Measurements from ENCODE around the gene PAXIP1.

Gene PAXIP1

DNA sequence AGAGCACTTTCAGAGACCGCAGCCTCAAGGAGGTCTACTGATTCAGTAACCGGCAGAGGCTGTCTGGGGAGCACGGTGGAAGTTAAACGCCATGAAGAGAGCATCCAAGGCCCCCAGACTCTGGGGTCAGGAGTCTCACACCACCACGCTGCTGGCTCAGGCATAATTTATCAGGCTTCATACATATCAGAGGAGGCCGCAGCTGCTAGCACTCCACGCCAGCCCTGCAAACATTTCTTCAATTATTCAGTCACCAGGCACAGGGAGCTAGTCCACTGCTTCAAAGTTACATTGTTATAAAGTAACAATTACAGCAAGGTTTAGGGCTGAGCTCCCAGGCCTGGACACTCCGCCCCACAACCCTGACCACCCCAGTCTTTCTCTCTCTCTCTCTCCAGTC lies 97.8 kb downstream of the PAXIP1 start:
- CTCF ChIA-PET, result no interaction called here
- TF ChIP-seq SP2 (tag by site-specific recombination; IDR thresholded peaks at IDR 0.05), result no peak
- TF ChIP-seq KLF9 (tag by site-specific recombination; IDR thresholded peaks at IDR 0.05; ENCODE audit: low read depth), result no peak
- no peak for TF ChIP-seq KLF16 (tag by site-specific recombination; IDR thresholded peaks at IDR 0.05)
- TF ChIP-seq ZNF19 (tag by site-specific recombination; IDR thresholded peaks at IDR 0.05; ENCODE audit: low read depth), result no peak
- no peak for TF ChIP-seq ZNF785 (tag by site-specific recombination; IDR thresholded peaks at IDR 0.05)
- TF ChIP-seq ZNF366 (tag by site-specific recombination; conservative IDR thresholded peaks at IDR 0.05), result no peak
- TF ChIP-seq, protein P1, sequence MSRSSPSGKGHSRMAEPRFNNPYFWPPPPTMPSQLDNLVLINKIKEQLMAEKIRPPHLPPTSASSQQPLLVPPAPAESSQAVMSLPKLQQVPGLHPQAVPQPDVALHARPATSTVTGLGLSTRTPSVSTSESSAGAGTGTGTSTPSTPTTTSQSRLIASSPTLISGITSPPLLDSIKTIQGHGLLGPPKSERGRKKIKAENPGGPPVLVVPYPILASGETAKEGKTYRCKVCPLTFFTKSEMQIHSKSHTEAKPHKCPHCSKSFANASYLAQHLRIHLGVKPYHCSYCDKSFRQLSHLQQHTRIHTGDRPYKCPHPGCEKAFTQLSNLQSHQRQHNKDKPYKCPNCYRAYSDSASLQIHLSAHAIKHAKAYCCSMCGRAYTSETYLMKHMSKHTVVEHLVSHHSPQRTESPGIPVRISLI (tag by site-specific recombination; IDR thresholded peaks at IDR 0.05), result no peak
- Histone ChIP-seq H3K9me3 (ENCODE audit: control insufficient read depth, insufficient read depth, low read depth, low read length) (no peaks in the 10 kb centered on the region), H3K4me1 (ENCODE audit: control insufficient read depth, insufficient read depth, low read length) (no peaks in the 10 kb centered on the region), H3K27ac (ENCODE audit: extremely low read depth, low read depth, low read length) (no peak overlapping the region), H3K36me3 (ENCODE audit: control insufficient read depth in 2 of 2, insufficient read depth in 1 of 2, low read length in 2 of 2) (no peaks in the 10 kb centered on the region), H3K4me3 (ENCODE audit: low read depth, low read length) (no peak overlapping the region)
- POLR2A ChIA-PET, result no interaction called here

DNA sequence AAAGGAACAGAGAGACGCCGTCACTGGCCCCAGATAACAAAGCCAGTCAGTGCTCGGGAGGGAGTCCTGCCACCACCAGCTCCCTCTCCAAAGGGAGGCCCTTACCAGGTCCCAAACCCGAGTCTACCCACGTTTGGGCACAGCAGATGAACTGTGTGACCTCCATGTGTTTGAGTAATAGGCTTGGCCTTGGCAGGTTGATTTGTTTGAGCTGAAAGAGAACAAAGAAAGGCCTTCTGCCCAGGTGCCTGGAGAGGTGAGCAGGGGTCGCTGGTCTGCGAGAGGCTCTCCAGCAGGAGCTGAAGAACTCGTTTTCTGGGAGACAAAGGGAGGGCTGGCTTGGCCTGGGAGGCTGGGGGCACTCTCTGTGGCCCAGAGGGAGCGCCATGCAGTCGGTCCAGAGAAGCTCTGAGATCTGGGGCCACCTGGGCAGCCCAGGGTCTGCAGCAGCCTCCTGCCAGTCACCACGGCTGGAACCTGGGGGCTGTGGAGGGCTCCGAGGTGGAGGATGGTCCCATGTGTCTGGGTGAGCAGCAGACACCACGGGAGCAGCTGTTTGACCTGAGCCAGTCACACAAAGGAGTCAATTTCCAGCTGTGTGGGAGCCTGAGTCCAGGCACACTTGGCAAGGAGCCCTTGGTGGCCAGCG lies 99.7 kb downstream of the PAXIP1 start:
- H3K4me1 ChIP-seq (ENCODE audit: control insufficient read depth, insufficient read depth, low read length), result no peaks in the 10 kb centered on the region
- CTCF ChIA-PET, result interaction anchor here (0.5 to 0.9 kb wide), 4 partner anchors 9 to 441 kb away, joined by 3 read pairs; no protein-coding TSS in a partner anchor
- TF ChIP-seq ZNF311 (tag by site-specific recombination; IDR thresholded peaks at IDR 0.05; ENCODE audit: borderline replicate concordance) (no peak), ZNF114 (tag by site-specific recombination; IDR thresholded peaks at IDR 0.05) (no peak)
- H3K36me3 ChIP-seq (ENCODE audit: control insufficient read depth in 2 of 2, insufficient read depth in 1 of 2, low read length in 2 of 2), result no peaks in the 10 kb centered on the region
- no peak overlapping the region for H3K4me3 ChIP-seq (ENCODE audit: low read depth, low read length)
- H3K27ac ChIP-seq (ENCODE audit: extremely low read depth, low read depth, low read length), result no peak overlapping the region
- POLR2A ChIA-PET, result no interaction called here
- no peaks in the 10 kb centered on the region for H3K9me3 ChIP-seq (ENCODE audit: control insufficient read depth, insufficient read depth, low read depth, low read length)

DNA sequence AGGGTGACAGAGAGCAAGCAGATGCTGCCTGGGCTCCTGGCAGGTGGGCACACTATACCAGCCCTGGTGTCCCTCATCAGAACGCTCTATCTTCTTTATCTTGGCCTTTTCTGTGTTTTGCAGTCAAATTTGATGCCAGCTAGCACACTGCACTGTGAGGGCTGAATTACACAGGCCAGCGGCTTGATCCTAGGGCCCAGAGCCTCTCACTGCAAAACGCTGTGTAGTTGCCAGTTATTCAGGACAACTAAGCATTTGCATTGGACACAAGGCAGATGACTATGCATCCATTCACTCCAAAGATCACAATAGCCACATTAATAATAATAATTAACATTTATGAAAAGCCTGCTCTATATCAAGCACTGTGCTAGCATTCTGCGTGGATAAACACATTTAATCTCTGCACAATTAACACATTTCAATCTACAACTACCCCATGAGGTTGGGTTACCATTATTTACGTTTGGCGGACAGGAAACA lies 100.3 kb downstream of the PAXIP1 start:
- CTCF ChIA-PET, result interaction anchor here (0.7 to 0.9 kb wide), 2 partner anchors 9 to 69 kb away, joined by 3 read pairs; no protein-coding TSS in a partner anchor
- no peaks in the 10 kb centered on the region for H3K9me3 ChIP-seq (ENCODE audit: control insufficient read depth, insufficient read depth, low read depth, low read length)
- POLR2A ChIA-PET, result no interaction called here
- H3K4me3 ChIP-seq (ENCODE audit: low read depth, low read length), result no peak overlapping the region
- no peak overlapping the region for H3K27ac ChIP-seq (ENCODE audit: extremely low read depth, low read depth, low read length)
- no peaks in the 10 kb centered on the region for H3K36me3 ChIP-seq (ENCODE audit: control insufficient read depth in 2 of 2, insufficient read depth in 1 of 2, low read length in 2 of 2)
- H3K4me1 ChIP-seq (ENCODE audit: control insufficient read depth, insufficient read depth, low read length), result no peaks in the 10 kb centered on the region
- no peak for TF ChIP-seq ZNF416 (tag by site-specific recombination; IDR thresholded peaks at IDR 0.05)
- TF ChIP-seq, protein P2, sequence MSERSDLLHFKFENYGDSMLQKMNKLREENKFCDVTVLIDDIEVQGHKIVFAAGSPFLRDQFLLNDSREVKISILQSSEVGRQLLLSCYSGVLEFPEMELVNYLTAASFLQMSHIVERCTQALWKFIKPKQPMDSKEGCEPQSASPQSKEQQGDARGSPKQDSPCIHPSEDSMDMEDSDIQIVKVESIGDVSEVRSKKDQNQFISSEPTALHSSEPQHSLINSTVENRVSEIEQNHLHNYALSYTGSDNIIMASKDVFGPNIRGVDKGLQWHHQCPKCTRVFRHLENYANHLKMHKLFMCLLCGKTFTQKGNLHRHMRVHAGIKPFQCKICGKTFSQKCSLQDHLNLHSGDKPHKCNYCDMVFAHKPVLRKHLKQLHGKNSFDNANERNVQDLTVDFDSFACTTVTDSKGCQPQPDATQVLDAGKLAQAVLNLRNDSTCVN (tag by site-specific recombination; optimal IDR thresholded peaks at IDR 0.05), result no peak
- no peak for TF ChIP-seq ZNF629 (tag by site-specific recombination; IDR thresholded peaks at IDR 0.05)
- no peak for TF ChIP-seq ZNF473 (tag by site-specific recombination; IDR thresholded peaks at IDR 0.05)
- TF ChIP-seq, protein P3, sequence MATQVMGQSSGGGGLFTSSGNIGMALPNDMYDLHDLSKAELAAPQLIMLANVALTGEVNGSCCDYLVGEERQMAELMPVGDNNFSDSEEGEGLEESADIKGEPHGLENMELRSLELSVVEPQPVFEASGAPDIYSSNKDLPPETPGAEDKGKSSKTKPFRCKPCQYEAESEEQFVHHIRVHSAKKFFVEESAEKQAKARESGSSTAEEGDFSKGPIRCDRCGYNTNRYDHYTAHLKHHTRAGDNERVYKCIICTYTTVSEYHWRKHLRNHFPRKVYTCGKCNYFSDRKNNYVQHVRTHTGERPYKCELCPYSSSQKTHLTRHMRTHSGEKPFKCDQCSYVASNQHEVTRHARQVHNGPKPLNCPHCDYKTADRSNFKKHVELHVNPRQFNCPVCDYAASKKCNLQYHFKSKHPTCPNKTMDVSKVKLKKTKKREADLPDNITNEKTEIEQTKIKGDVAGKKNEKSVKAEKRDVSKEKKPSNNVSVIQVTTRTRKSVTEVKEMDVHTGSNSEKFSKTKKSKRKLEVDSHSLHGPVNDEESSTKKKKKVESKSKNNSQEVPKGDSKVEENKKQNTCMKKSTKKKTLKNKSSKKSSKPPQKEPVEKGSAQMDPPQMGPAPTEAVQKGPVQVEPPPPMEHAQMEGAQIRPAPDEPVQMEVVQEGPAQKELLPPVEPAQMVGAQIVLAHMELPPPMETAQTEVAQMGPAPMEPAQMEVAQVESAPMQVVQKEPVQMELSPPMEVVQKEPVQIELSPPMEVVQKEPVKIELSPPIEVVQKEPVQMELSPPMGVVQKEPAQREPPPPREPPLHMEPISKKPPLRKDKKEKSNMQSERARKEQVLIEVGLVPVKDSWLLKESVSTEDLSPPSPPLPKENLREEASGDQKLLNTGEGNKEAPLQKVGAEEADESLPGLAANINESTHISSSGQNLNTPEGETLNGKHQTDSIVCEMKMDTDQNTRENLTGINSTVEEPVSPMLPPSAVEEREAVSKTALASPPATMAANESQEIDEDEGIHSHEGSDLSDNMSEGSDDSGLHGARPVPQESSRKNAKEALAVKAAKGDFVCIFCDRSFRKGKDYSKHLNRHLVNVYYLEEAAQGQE (tag by site-specific recombination; IDR thresholded peaks at IDR 0.05), result no peak
- no peak for TF ChIP-seq ZNF791 (tag by site-specific recombination; IDR thresholded peaks at IDR 0.05)
- TF ChIP-seq ZNF23 (tag by site-specific recombination; IDR thresholded peaks at IDR 0.05; ENCODE audit: borderline replicate concordance), result no peak
- TF ChIP-seq ZNF37A (tag by site-specific recombination; IDR thresholded peaks at IDR 0.05), result no peak
- TF ChIP-seq, protein P4, sequence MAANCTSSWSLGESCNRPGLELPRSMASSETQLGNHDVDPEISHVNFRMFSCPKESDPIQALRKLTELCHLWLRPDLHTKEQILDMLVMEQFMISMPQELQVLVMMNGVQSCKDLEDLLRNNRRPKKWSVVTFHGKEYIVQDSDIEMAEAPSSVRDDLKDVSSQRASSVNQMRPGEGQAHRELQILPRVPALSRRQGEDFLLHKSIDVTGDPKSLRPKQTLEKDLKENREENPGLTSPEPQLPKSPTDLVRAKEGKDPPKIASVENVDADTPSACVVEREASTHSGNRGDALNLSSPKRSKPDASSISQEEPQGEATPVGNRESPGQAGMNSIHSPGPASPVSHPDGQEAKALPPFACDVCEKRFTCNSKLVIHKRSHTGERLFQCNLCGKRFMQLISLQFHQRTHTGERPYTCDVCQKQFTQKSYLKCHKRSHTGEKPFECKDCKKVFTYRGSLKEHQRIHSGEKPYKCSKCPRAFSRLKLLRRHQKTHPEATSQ (tag by site-specific recombination; IDR thresholded peaks at IDR 0.05), result no peak
- no peak for TF ChIP-seq ZNF626 (tag by site-specific recombination; IDR thresholded peaks at IDR 0.05)
- no peak for TF ChIP-seq ZNF785 (tag by site-specific recombination; IDR thresholded peaks at IDR 0.05)
- TF ChIP-seq ZNF214 (tag by site-specific recombination; IDR thresholded peaks at IDR 0.05; ENCODE audit: borderline replicate concordance), result no peak
- TF ChIP-seq, protein P5, sequence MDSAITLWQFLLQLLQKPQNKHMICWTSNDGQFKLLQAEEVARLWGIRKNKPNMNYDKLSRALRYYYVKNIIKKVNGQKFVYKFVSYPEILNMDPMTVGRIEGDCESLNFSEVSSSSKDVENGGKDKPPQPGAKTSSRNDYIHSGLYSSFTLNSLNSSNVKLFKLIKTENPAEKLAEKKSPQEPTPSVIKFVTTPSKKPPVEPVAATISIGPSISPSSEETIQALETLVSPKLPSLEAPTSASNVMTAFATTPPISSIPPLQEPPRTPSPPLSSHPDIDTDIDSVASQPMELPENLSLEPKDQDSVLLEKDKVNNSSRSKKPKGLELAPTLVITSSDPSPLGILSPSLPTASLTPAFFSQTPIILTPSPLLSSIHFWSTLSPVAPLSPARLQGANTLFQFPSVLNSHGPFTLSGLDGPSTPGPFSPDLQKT (IDR thresholded peaks at IDR 0.05; ENCODE audit: borderline replicate concordance, low read depth, low read length), result no peak
- TF ChIP-seq ZNF155 (tag by site-specific recombination; IDR thresholded peaks at IDR 0.05), result no peak
- no peak for TF ChIP-seq ZNF169 (tag by site-specific recombination; IDR thresholded peaks at IDR 0.05)
- TF ChIP-seq ZEB2 (tag by site-specific recombination; IDR thresholded peaks at IDR 0.05), result no peak
